Measurements from ENCODE around the gene SRSF1. TPM values are rescaled to one million over a fixed set of nuclear protein-coding genes. Genes with fewer than 3 reads are reported as not detected.

The SRSF1 gene
- total RNA-seq, 1 experiment from 2014 or later, result 512 TPM

DNA sequence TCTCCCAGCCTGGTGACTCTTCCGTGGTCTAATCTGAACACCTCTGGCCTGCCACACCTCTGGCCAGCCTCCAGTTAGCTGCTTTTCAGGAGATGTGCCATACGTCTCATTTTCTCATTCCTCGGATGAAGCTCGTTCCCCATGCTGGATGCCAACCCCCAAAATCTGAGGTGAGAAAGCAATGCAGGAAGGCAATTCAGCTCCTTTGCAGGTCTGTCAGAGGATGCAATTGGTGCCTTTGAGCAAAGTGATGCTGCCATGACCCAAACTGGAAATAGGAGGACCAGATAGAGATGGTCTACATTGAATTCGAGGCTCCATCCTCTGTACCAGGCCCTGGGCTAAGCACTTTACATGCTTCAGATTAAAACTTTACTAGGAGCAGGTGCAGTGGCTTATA is 40.8 kb downstream of the SRSF1 start:
- H3K36me3 ChIP-seq (ENCODE audit: insufficient read depth, low read length, poor library complexity, severe bottlenecking), result no peaks in the 10 kb centered on the region
- no peak for DNase-seq (ENCODE audit: low spot score)
- H3K9me3 ChIP-seq (ENCODE audit: low read depth, low read length, poor library complexity, severe bottlenecking), result no peaks in the 10 kb centered on the region
- POLR2A ChIA-PET (ENCODE audit: low non-redundant PET), result no interaction called here
- no peak for TF ChIP-seq EZH2 (IDR thresholded peaks at IDR 0.05; ENCODE audit: borderline replicate concordance, low read depth, low read length, poor library complexity, severe bottlenecking)
- TF ChIP-seq, protein P1, sequence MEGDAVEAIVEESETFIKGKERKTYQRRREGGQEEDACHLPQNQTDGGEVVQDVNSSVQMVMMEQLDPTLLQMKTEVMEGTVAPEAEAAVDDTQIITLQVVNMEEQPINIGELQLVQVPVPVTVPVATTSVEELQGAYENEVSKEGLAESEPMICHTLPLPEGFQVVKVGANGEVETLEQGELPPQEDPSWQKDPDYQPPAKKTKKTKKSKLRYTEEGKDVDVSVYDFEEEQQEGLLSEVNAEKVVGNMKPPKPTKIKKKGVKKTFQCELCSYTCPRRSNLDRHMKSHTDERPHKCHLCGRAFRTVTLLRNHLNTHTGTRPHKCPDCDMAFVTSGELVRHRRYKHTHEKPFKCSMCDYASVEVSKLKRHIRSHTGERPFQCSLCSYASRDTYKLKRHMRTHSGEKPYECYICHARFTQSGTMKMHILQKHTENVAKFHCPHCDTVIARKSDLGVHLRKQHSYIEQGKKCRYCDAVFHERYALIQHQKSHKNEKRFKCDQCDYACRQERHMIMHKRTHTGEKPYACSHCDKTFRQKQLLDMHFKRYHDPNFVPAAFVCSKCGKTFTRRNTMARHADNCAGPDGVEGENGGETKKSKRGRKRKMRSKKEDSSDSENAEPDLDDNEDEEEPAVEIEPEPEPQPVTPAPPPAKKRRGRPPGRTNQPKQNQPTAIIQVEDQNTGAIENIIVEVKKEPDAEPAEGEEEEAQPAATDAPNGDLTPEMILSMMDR (conservative IDR thresholded peaks at IDR 0.05; ENCODE audit: low read depth, low read length), result no peak
- intact Hi-C loops (cut with micrococcal nuclease; ENCODE audit: unreplicated experiment), result no loop called here
- no peak overlapping the region for H3K4me3 ChIP-seq (ENCODE audit: low read depth, low read length, poor library complexity, severe bottlenecking)
- CTCF ChIA-PET, result no interaction called here
- H3K27me3 ChIP-seq (replicated peaks; ENCODE audit: insufficient read depth, low read depth, low read length, poor library complexity), result no peaks in the 10 kb centered on the region
- H3K4me1 ChIP-seq (ENCODE audit: insufficient read depth, low read length, poor library complexity, severe bottlenecking), result peaks cover 10% of the 10 kb centered on the region
- no peak overlapping the region for H3K27ac ChIP-seq (ENCODE audit: low read depth, low read length, poor library complexity, severe bottlenecking)
- no TSS peak for BruUV-seq (replicated peaks)

DNA sequence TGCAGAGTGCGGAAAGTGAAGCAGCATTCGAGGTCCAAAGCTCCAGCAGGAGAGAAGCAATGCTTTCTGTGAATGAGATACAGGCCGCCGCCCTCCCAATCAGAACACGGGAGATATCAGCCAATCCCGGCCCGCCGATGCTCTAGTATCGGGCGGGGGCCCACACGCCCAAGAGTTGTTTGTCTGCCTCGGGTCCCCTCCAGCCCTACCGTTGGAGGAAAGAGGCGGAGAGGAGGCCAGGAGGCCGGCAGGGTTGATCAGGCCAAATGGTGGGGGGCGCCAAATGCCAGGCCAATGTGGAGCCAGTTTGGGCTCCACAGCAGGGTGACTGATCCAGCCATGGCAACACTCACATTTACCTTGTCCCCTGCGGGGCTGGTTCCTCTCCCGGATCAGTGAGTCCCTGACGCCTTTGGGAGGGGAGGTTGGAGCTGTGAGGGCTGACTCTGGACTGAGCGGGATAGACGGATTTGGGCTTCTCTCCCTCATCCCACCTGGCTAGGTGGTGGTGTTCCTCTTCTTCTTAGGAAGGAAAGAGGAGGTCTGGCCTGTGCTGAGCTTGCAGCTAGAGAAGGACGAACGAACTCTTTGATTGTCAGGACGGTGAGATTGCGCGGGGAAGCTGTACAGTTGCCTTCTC is 41.4 kb downstream of the SRSF1 start:
- H3K27me3 ChIP-seq (replicated peaks; ENCODE audit: insufficient read depth, low read depth, low read length, poor library complexity), result no peaks in the 10 kb centered on the region
- TF ChIP-seq, protein P1 (conservative IDR thresholded peaks at IDR 0.05; ENCODE audit: low read depth, low read length), result no peak
- no peak for TF ChIP-seq EZH2 (IDR thresholded peaks at IDR 0.05; ENCODE audit: borderline replicate concordance, low read depth, low read length, poor library complexity, severe bottlenecking)
- no peak for DNase-seq (ENCODE audit: low spot score)
- no peaks in the 10 kb centered on the region for H3K36me3 ChIP-seq (ENCODE audit: insufficient read depth, low read length, poor library complexity, severe bottlenecking)
- no TSS peak for BruUV-seq (replicated peaks)
- intact Hi-C loops (cut with micrococcal nuclease; ENCODE audit: unreplicated experiment), result no loop called here
- peaks cover 4% of the 10 kb centered on the region for H3K4me1 ChIP-seq (ENCODE audit: insufficient read depth, low read length, poor library complexity, severe bottlenecking)
- ChIA-PET CTCF (no interaction called here), POLR2A (ENCODE audit: low non-redundant PET) (no interaction called here)
- no peaks in the 10 kb centered on the region for H3K9me3 ChIP-seq (ENCODE audit: low read depth, low read length, poor library complexity, severe bottlenecking)
- no peak overlapping the region for H3K4me3 ChIP-seq (ENCODE audit: low read depth, low read length, poor library complexity, severe bottlenecking)
- no peak overlapping the region for H3K27ac ChIP-seq (ENCODE audit: low read depth, low read length, poor library complexity, severe bottlenecking)

DNA sequence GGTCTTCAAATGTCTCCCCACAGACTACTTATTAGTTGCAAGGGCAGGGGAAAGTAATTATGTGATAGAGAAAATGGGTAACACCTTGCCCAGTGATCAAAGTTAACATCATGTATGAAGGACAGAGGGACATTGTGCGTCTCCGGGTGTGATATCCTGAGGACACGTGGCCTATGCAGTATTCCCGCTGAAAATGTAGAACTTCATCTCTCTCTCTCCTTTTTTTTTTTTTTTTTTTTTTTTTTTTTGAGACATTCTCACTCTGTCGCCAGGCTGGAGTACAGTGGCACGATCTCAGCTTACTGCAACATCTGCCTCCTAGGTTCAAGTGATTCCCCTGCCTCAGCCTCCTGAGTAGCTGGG is 43.9 kb downstream of the SRSF1 start:
- ChIA-PET POLR2A (ENCODE audit: low non-redundant PET) (no interaction called here), CTCF (no interaction called here)
- Histone ChIP-seq H3K27me3 (replicated peaks; ENCODE audit: insufficient read depth, low read depth, low read length, poor library complexity) (no peaks in the 10 kb centered on the region), H3K36me3 (ENCODE audit: insufficient read depth, low read length, poor library complexity, severe bottlenecking) (no peaks in the 10 kb centered on the region), H3K9me3 (ENCODE audit: low read depth, low read length, poor library complexity, severe bottlenecking) (no peaks in the 10 kb centered on the region), H3K4me3 (ENCODE audit: low read depth, low read length, poor library complexity, severe bottlenecking) (no peak overlapping the region), H3K27ac (ENCODE audit: low read depth, low read length, poor library complexity, severe bottlenecking) (no peak overlapping the region), H3K4me1 (ENCODE audit: insufficient read depth, low read length, poor library complexity, severe bottlenecking) (no peaks in the 10 kb centered on the region)
- DNase-seq (ENCODE audit: low spot score), result no peak
- intact Hi-C loops (cut with micrococcal nuclease; ENCODE audit: unreplicated experiment), result no loop called here
- TF ChIP-seq, protein P1 (conservative IDR thresholded peaks at IDR 0.05; ENCODE audit: low read depth, low read length), result no peak
- TF ChIP-seq EZH2 (IDR thresholded peaks at IDR 0.05; ENCODE audit: borderline replicate concordance, low read depth, low read length, poor library complexity, severe bottlenecking), result no peak
- no TSS peak for BruUV-seq (replicated peaks)
